ENCODE results near the gene B4GALT5. TPM values are rescaled to one million over a fixed set of nuclear protein-coding genes. Genes with fewer than 3 reads are reported as not detected.
"Not testable (repeated sequence)": the region's sequence is repeated elsewhere in the genome, so short reads cannot be mapped to it uniquely, and the experiment has no call there.

The B4GALT5 gene
- total RNA-seq, 1 donor from 2014 or later: 55.8 TPM

DNA sequence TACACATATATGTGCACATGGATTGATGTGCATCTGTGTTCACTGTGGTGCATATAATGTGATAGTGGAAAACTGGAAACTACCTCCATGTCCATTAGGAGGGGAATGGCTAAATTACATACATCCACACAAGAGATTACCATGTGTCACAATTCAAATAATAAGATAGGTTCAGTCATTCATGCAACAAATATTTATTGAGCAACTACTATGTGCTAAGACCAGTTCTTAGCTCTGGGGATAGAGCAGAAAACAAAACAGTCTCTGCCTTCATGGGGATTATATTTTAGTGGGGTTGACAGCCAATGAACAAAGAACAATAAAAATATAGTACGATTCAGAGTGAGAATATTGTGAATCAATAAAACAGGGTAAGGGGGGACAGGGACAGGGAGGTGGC lies 84.1 kb downstream of the B4GALT5 start:
- DNase-seq (ENCODE audit: low read depth, low spot score): no peak

DNA sequence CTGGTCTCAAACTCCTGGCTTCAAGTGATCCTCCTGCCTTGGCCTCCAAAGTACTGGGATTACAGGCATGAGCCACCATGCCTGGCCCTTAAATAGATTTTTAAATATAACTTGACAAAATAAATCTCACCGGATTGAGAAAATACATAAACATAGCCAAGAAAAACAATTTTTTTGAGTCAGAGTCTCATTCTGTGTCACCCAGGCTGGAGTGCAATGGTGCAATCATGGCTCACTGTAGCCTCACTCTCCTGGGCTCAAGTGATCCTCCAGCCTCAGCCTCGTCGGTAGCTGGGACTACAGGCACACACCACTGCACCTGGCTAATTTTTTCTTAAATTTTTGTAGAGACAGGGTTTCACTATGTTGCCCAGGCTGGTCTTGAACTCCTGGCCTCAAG lies 85.4 kb downstream of the B4GALT5 start:
- not testable (repeated sequence) for DNase-seq (ENCODE audit: low read depth, low spot score)

DNA sequence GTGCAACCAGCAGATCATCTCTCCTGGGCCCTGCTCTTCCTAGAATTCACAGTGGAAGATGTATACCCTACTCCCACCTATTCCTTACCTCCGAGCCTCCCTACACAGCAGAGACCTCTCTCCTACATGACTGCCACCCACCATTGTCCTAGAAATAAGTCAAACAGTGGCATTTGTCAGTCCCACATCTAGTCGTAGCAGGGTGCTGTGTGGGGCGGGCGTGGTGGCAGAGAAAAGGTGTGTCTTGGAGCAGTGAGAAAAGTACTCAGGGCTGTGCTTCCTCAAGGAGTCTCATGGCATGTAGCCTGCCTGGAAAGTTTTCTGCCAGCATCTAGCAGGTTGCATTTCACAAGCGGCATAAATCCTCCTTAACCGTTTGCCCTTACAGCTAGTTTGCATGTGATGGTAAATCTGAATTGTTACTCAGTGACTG lies 86.3 kb downstream of the B4GALT5 start:
- no peak for DNase-seq (ENCODE audit: low read depth, low spot score)

DNA sequence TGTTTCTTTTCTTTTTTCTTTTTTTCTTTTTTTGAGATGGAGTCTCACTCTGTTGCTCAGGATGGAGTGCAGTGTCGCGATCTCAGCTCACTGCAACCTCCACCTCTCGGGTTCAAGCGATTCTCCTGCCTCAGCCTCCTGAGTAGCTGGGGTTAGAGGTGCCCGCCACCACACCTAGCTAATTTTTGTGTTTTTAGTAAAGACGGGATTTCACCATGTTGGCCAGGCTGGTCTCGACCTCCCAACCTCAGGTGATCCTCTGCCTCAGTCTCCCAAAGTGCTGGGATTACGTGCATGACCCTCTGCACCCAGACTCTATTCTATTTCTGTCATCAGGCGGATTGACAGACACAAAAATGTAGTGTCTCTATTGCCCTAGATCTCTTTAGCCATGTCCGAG lies 88.7 kb downstream of the B4GALT5 start:
- not testable (repeated sequence) for DNase-seq (ENCODE audit: low read depth, low spot score)

DNA sequence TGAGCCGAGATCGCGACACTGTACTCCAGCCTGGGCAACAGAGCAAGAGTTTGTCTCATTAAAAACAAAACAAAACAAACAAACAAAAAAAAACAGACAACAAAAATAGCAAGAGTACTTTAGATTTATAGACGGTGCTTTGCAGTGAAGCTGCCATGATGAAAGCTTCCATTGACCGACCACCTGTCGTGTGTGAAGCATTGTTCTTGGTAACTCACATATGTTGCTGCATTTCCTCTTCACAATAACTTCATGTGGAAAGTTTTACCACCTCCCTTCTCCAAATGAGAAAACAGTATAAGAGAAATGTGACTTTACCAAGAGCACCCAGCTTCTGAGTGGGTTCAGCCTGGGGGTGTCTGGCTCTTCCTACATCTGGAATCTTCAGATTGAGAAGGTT lies 89.4 kb downstream of the B4GALT5 start:
- DNase-seq (ENCODE audit: low read depth, low spot score): no peak

DNA sequence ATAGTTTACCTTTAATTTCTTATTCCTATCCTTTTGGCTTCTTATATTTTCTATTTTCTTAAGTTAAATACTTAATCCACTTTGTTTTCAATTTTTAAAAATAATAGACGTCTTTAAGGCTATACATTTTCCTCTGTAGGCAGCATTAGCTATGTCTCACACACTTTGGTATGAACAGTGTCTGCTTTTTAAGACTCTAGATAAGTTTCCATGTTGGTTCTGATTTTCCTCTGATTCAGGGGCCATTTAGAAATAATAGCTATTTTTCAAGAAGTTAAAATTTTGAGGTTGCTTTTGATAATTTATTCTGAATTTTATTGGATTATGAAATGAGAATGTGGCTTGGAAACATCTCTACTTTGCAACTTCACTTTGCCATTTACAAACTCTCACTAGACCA lies 91.4 kb downstream of the B4GALT5 start:
- DNase-seq (ENCODE audit: low read depth, low spot score): no peak

DNA sequence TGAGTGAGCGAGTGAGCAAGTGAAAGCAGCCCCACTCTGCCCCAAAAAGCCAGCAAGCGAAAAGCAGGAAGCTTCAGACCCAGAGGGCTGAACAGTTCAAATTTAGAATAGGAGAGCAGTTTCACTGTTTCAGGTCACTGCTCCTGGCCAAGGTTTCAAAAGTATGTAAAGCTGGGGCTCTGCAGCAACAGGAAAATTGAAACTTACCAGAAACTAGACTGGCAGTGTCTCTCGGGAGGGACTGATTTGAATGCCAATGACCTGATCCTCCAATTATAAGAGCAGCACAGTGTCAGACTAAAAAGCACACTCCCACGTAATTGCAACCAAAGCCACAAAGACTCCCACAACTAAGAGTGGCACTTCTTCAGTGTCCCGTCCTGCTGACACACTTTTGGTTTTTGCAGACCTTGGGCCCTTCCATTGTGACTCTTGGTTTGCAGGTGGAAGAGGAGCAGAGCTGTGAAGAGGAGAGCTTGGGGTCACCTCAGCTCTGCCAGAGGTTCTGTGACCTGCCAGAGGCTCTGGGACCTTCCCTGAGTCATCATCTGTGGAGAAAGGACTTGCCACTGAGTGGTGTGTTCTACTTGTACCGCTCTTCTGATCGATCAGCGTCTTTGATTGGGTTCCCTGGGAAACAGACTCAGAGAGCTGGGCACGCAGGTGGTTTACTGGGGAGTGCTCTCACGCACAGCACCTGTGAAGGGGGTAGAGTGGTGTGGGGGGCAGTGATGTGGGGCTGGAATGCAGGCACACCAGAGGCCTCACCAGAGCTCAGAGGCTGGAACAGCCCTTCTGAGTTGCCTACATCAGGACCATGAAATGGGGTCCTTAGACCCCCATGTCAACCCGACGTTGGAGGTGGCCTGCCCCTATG lies 93.1 kb downstream of the B4GALT5 start:
- no peak for DNase-seq (ENCODE audit: low read depth, low spot score)

DNA sequence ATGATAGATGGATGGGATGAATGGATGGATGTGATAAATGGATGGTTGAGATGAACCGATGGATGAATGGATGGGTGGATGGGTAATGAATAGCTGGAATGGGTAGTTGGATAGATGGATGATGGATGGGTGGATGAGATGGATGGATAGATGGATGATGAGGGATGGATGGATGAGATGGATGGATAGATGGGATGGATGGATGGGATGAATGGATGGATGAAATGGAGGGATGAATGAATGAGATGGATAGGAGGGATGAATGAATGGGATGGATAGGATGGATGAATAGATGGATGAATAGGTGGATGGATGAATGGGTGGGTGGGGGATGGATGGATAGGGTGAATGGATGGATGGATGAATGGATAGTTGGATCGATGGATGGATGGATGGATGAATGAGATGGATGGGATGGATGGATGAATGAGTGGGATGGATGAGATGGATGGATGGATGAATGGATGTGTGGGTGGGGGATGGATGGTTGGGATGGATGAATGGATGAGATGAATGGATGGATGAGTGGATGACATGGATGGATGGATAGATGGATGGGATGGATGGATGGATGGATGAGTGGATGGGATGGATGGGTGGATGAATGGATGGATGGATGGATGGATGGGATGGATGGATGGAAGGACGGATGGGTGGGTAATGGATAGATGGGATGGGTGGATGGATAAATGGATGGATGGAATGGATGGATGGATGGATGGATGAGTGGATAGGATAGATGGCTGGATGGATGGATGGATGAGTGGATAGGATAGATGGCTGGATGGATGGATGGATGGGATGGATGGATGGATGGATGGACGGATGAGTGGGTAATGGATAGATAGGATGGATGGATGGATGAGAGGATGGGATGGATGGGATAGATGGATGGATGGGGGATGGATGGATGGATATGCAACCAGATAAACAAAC lies 94.3 kb downstream of the B4GALT5 start:
- no peak for DNase-seq (ENCODE audit: low read depth, low spot score)

DNA sequence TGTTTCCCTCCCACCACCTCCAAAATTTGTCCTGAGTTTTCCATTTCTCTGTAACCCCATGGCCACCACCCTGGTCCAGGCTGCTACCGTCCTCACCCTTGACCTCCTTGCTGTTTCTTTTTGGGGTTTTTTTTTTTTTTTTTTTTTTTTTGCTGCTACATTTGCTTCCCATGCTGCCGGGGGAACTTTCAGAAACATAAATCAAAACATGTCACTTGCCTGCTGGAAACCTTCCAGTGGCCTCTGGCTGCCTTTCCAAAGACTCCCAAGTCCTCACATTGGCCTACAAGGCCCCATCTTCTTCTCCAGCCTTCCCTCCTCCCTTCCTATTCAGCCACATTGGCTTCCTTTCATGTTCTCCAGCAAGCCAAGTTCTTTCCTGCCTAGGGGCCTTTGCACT lies 95.4 kb downstream of the B4GALT5 start:
- no peak for DNase-seq (ENCODE audit: low read depth, low spot score)

DNA sequence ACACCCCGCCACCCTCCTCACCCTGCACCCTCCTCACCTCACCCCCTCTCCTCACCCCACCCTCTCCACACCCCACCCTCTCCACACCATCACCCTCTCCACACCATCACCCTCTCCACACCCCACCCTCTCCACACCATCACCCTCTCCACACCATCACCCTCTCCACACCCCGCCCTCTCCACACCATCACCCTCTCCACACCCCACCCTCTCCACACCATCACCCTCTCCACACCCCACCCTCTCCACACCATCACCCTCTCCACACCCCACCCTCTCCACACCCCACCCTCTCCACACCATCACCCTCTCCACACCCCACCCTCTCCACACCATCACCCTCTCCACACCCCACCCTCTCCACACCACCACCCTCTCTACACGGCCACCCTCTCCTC lies 96.3 kb downstream of the B4GALT5 start:
- not testable (repeated sequence) for DNase-seq (ENCODE audit: low read depth, low spot score)

DNA sequence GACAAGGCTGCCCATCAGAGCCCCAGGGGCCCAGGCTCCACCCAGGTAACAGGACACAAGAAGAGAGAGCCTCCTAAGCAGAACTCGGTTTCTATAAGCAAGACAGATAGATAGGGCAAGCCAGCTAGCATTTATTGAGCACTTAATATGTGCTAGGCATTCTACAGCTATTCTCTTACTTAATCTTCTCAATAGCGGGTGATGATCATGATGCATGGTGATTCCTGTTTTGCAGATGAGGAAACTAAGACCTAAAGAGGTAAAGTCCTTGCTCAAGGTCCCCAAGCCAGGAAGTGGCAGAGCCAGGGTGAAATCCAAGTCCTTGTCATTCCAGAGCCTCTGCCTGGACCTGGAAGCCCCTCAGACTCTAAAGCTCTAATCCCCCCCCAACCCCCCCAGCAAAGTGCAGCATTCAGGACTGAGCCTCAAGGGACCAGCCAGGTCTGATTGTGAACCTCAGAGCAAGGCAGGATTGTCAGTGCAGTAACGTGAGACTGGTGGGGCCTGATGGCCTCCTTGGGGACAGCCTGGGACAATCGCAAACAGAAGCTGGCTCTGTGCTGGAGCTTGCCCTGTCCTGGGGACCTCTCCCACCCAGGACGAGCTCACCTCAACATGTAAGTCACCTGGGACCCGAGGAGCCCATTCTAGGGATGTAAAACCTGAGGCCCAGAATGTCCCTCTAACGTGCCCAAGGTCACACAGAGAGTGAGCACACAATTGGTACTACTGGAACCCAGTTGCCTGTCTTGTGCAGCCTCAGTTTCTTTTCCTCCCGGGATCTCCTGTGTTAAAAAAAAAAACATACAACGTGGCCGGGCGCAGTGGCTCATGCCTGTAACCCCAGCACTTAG lies 97.3 kb downstream of the B4GALT5 start:
- no peak for DNase-seq (ENCODE audit: low read depth, low spot score)

DNA sequence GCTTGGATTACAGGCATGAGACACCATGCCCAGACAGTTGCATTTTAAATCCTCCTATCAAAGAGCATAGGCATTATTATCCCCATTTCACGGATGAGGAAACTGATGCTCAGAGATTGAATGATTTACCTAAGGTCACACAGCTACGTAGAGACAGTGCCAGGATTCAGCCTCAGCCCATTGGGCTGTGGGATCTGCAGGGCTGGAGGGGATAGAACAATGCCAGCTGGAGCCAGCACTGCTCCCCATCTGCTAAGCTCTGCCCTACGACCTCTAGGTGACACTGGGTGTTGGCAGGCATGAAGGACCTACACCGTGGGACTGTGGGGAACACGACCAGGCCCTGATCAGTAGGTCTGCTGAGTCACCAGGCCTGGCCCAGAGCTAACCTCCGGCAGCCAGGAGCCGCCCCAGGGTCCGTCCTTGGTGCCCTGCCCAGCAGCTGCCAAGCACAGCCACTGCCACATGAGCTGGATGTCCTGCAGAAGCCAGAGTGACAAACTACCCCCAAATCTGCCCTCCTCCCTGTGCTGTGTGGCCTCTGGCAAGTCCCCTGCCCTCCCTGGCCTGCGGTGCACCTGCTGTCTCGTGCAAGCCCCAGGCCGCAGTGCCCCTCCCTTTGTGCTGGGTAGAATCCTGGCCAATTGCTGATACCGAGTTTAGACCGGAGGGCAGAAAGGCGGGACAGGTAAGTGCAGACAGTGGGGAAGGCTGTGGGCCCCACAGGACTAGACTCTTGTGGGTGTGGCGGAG lies 98.1 kb downstream of the B4GALT5 start:
- DNase-seq (ENCODE audit: low read depth, low spot score): no peak

DNA sequence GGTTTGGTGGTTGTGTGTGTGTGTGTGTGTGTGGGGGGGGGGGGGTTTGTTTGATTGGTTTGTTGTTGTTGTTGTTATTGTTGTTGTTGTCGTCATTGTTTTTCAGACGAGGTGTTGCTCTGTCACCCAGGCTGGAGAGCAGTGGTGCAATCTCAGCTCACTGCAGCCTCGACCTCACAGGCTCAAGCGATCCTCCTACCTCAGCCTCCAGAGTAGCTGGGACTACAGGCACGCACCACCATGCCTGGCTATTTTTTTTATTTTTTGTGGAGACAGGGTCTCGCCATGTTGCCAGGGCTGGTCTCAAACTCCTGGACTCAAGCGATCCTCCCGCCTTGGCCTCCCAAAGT lies 98.7 kb downstream of the B4GALT5 start:
- DNase-seq (ENCODE audit: low read depth, low spot score): not testable (repeated sequence)

DNA sequence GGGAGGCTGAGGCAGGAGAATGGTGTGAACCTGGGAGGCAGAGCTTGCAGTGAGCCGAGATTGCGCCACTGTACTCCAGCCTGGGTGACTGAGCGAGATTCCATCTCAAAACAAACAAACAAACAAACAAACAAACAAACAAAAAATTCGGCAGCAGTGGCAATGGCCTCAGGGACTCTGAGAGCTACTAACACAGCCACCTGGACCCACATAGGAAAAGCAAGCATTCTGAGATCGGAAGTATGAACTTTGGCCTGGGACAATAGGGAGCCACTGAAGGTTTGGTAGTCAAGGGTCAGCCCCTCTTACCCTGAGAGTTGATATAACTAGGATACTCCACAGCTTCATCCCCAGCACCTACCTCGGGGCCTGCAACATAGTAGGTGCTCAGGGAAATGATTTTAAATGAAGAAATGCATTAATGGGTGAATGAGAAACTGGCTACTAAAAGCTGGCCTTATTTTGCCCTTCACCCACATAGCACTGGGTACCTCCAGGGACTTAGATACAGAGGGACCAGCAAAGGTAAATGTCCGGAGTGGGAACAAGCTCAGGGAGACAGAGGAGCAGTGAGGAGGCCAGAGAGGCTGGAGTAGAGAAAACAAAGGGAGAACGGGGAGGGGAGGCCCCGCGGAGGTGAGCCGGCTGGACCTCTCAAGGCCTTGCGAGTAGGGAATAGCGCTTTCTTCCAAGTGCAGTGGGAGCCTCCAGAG lies 99.2 kb downstream of the B4GALT5 start:
- no peak for DNase-seq (ENCODE audit: low read depth, low spot score)

DNA sequence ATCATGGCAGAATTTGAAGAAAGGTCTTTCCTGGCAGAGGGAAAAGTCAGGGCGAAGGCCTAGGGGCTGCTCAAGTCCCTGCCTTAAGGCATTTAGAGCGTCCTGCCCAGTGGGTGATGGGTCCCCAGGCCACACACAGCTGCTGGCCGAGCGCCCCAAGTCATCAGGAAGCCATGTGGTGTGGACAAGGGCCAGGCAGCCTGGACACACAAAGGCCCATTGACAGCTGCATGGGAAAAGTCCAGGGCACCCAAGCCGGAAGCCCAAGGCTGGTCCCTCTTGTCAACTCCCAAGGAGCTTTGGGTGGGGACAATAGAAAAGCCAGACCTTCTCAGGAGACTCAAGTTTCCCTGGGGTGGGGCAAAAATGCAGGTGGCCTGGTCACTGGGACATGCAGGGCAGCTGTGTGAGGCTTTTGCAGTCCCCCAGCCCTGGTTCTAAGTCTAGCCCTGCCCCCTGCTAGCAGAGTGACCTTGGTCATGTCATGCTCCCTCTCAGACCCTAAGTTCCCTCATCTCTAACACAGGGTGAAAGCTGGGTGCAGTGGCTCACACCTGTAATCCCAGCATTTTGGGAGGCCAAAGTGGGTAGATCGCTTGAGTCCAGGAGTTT lies 101.4 kb downstream of the B4GALT5 start:
- DNase-seq (ENCODE audit: low read depth, low spot score): no peak

DNA sequence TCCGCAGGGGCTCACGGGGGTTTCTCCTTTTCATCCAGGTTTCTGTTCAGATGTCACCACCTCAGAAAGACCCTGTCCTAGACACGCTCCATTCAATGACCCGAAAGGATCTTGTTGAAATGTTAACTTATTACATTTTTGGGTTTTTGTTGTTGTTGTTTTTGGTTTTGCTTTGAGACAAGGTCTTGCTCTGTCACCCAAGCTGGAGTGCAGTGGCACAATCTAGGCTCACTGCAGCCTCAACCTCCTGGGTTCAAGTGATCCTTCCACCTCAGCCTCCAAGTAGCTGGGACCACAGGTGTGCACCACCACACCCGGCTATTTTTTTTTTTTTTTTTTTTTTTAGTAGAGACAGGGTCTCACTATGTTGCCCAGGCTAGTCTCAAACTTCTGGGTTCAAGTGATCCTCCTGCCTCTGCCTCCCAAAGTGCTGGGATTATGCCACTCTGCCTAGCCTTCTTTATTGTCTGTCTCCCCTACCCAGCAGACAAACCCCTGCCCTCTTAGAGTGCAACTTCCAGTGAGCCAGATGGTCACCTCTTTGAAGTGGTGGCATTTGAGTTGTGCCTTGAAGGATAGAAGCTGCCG lies 102.0 kb downstream of the B4GALT5 start:
- not testable (repeated sequence) for DNase-seq (ENCODE audit: low read depth, low spot score)

DNA sequence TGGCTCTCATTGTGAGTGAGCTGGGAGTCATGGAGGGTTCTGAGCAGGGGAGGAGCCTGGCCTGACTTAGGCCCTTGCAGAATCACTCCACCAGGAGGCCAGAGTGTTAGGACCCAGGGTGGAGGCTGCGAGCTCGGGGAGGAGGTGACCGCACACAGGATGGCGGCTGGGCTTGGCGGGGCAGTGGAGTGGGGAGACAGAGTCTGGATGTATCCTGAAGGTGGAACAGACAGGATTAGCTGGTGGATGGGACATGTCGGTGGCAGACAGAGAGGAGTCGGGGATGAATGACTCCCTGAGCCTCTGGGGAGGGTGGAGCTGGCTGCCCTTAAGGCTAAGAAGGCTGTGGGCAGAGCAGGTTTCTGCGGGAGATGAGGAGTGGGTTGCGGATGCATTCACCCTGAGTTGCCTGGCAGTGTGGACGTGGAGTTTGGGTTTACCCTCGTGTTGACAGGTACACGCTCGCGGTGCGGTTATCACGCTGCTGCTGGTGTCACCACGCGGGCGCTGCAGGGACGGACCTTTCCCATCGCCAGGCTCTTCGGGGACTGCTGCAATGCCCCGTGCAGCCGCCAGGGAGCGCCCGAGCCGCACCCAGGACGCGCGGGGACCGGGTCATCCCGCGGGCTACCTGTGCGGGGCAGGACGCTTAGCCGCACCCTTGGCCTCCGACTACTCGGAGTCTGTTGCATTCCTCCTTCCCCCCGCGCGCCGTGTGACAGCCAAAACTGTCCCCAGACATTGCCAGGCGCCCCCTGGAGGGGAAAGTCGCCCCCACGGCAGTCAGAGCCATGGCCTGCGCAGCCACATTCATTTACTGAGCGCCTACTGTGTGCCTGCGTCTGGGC lies 102.8 kb downstream of the B4GALT5 start:
- no peak for DNase-seq (ENCODE audit: low read depth, low spot score)
